ENCODE results near the gene TM2D3. TPM values are rescaled to one million over a fixed set of nuclear protein-coding genes. Genes with fewer than 3 reads are reported as not detected.

Gene TM2D3
- total RNA-seq, 1 donor from 2014 or later: 85.3 TPM

DNA sequence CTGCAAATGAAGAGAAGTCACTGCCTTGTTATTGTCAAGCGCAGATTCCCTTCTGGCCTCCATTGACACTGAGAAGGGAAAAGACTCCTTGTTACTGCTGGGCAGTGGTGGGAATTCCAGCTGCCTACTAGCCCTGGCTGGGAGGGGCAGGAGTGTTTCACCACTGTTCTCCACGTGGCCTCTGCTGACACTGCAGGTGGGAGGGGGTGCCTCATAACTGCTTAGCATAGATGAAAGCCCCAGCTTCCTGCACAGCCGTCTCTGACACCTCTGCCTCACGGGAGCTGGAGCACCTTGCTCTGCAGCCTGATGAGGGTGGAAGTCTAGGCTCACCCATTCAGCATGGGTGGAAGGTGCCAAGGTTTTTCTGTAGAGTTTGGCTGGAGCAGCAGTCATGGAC is 52.1 kb downstream of the TM2D3 start:
- no peak for DNase-seq

DNA sequence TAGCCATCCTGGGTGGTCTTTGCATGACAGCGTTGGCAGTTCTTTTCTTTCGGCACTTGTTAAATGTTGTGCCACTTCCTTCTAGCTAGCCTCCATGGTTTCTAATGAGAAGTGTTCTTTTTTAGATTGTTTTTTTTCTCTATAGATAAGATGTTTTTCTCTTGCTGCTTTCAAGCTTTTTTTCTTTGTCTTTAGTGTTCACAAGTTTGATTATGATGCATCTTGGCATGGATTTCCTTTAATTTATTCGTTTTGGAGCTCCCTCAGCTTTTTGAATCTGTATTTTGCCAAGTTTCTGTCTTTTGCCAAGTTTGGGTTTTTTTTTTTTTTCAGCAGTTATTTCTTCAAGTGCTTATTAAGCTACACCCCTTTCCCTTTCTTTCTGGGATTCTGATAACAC is 53.1 kb downstream of the TM2D3 start:
- DNase-seq: no peak

DNA sequence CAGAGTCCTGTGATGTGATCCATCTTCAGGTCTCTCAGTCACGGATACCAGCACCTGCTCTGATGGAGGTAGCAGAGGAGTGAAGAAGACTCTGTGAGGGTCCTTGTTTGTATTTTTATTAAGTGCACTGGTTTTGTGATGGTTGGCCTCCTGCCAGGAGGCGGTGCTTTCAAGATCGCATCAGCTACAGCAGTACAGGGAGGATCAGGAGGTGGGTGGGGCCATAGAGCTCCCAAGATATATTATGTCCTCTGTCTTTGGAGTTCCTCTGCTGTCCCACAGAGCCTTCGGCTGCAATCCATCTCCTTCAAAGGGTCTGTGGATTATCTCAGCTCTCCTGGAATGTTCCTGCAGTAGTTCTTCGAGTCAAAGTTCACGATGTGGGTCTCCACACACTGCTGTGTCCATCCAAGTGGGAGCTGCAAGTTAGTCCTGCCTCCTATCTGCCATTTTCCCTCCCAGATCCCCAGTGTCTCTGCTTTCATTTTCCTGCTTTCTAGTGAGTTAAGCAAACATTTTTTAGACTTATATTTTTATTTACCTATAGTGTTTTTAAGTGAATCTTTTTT is 54.7 kb downstream of the TM2D3 start:
- no peak for DNase-seq

DNA sequence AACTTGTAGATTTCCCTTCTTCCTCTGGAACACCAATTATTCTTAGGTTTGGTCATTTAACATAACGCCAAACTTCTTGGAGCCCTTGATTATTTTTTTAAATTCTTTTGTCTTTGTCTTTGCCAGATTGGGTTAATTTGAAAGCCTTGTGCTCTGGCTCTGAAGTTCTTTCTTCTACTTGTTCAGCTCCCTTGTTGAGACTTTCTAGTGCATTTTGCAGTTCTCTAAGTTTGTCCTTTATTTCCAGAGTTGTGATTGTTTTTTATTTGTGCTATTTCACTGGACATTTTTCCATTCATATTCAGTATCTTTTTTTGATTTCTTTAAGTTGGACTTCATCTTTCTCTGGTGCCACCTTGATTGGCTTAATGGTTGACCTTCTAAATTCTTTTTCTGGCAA is 55.5 kb downstream of the TM2D3 start:
- no peak for DNase-seq

Small RNA genes within 50 kb of the gene (small RNA-seq; reads per million reads assigned to genes)
- not detected for gene RNU6-807P

Other genes with a start within 250 kb of the TM2D3 start
- gene PCSK6, start 162.7 kb downstream of the TM2D3 start, total RNA-seq: 15.4 TPM
- gene TARS3, start 72.1 kb upstream of the TM2D3 start, total RNA-seq: 34.9 TPM
- not detected for gene OR4F6, start 151.1 kb upstream of the TM2D3 start, total RNA-seq
- not detected for gene OR4F15, start 159.8 kb upstream of the TM2D3 start, total RNA-seq

All from occipital lobe (tissue), 3 donors.